Peyer's patch (tissue), 4 donors: ENCODE measurements around the gene IST1. TPM values are rescaled to one million over a fixed set of nuclear protein-coding genes. Genes with fewer than 3 reads are reported as not detected.

Experiments used
- DNase-seq, 3 donors: peaks; one replicate each; pipeline ENCODE4 v3.0.0-alpha.2; 2017 to 2019
- H3K27ac ChIP-seq, 4 donors: fragments of 200-600 bp; sonication (generic); one replicate each; pipeline ENCODE4 v1.5.1; 2016 to 2019
- H3K27me3 ChIP-seq, 2 donors: fragments of 200-600 bp; sonication (generic); one replicate each; pipeline ENCODE4 v1.5.1; 2019
- H3K36me3 ChIP-seq, 3 donors: fragments of 200-600 bp; sonication (generic); one replicate each; pipeline ENCODE4 v1.5.1; 2016 to 2019
- H3K4me1 ChIP-seq, 4 donors: fragments of 200-600 bp; sonication (generic); one replicate each; pipeline ENCODE4 v1.5.1; 2016 to 2019
- H3K4me3 ChIP-seq, 4 donors: fragments of 200-600 bp; sonication (generic); 1 replicate in 3 of 4; 2 replicates in 1 of 4; pipeline ENCODE4 v1.5.1; 2016 to 2019; ENCODE audit warnings: mild to moderate bottlenecking in 1 of 4
- H3K9me3 ChIP-seq, 4 donors: fragments of 200-600 bp; sonication (generic); one replicate each; pipeline ENCODE4 v1.5.1; 2016 to 2019; ENCODE audit warnings: mild to moderate bottlenecking in 1 of 4
- CTCF ChIP-seq, 6 experiments: fragments of 450-650 bp in 4 of 6; fragments of 200-600 bp in 2 of 6; sonication (generic) in 1 of 6; IDR thresholded peaks; one replicate each; pipeline ENCODE4 v1.5.1; 2017 to 2019; ENCODE audit warnings: antibody characterized with exemption in 6 of 6, mild to moderate bottlenecking in 3 of 6, moderate library complexity in 1 of 6
- POLR2A ChIP-seq, 2 donors: fragments of 450-650 bp; IDR thresholded peaks; one replicate each; pipeline ENCODE4 v1.5.1; 2017; ENCODE audit warnings: antibody characterized with exemption in 2 of 2, mild to moderate bottlenecking in 2 of 2, moderate library complexity in 2 of 2
- total RNA-seq, 4 donors: library from RNA; depleted of rRNA; stranded (reverse); fragments of >200 nt; gene quantifications; one replicate each; pipeline ENCODE4 v1.1.0, GENCODE V29; 2016

The IST1 gene
- total RNA-seq, 4 donors from 2014 or later, result 228 to 274 (median 261) TPM

- H3K27ac ChIP-seq, result no peak overlapping the region
- DNase-seq, result no peak
- no peaks in the 10 kb centered on the region for H3K27me3 ChIP-seq
- no peak overlapping the region for H3K4me3 ChIP-seq
- H3K4me1 ChIP-seq, result no peaks in the 10 kb centered on the region
- no peaks in the 10 kb centered on the region for H3K9me3 ChIP-seq
- no peak for TF ChIP-seq POLR2A (IDR thresholded peaks at IDR 0.05)
- no peak for TF ChIP-seq CTCF (IDR thresholded peaks at IDR 0.05)
- H3K36me3 ChIP-seq, result no peaks in the 10 kb centered on the region
These were observed 78.9 kb downstream of the IST1 start for GRCh38 chr16:71974068-71974818.

Other genes with a start within 250 kb of the IST1 start
- 100 to 1,000 TPM in 3 of 4 donors, 10 to 100 TPM in 1; 18.2 to 170 (median 116) TPM for gene PHLPP2, start 170.8 kb upstream of the IST1 start, total RNA-seq
- gene AP1G1, start 86.7 kb upstream of the IST1 start, total RNA-seq, result 100 to 1,000 TPM; 113 to 153 (median 137) TPM
- gene ATXN1L, start 49.6 kb upstream of the IST1 start, total RNA-seq, result 10 to 100 TPM; 14.0 to 40.2 (median 22.5) TPM
- 10 to 100 TPM; 16.5 to 22.0 (median 19.3) TPM for gene ZNF821, start 11.3 kb upstream of the IST1 start, total RNA-seq
- gene PKD1L3, start 104.9 kb downstream of the IST1 start, total RNA-seq, result 1 to 10 TPM; 1.4 to 2.5 (median 1.8) TPM
- 1 to 10 TPM in 3 of 4 donors, under 1 TPM in 1; 0.88 to 8.9 (median 5.8) TPM for gene DHODH, start 113.2 kb downstream of the IST1 start, total RNA-seq
- gene HP, start 159.0 kb downstream of the IST1 start, total RNA-seq, result not detected
- gene HPR, start 167.7 kb downstream of the IST1 start, total RNA-seq, result not detected
- 10 to 100 TPM in 3 of 4 donors, 1 to 10 TPM in 1; 7.2 to 40.4 (median 13.4) TPM for gene TXNL4B, start 198.1 kb downstream of the IST1 start, total RNA-seq
- 100 to 1,000 TPM in 2 of 4 donors, 10 to 100 TPM in 2; 44.3 to 171 (median 106) TPM for gene DHX38, start 198.3 kb downstream of the IST1 start, total RNA-seq